Thoracic aorta (tissue), 2 donors: Measurements from ENCODE around the gene ERMARD. TPM values are rescaled to one million over a fixed set of nuclear protein-coding genes. Genes with fewer than 3 reads are reported as not detected.
A peak's percentile ranks its signal among the peaks of the same experiment; 100 is the strongest.

Experiments used
- ATAC-seq: fragments of 150-250 bp; one replicate; pipeline ENCODE4 v1.8.0; 2017; ENCODE audit warnings: low read depth; ENCODE audit not compliant: insufficient number of reproducible peaks, low FRiP score
- DNase-seq: peaks from one replicate; pipeline ENCODE4 v3.0.0-alpha.2; 2020; ENCODE audit warnings: low spot score
- H3K27ac ChIP-seq, 2 donors: fragments of 200-600 bp; sonication (generic); 1 replicate in 1 of 2; 2 replicates in 1 of 2; pipeline ENCODE4 v1.5.1; 2016; ENCODE audit warnings: mild to moderate bottlenecking in 2 of 2, moderate library complexity in 2 of 2
- H3K27me3 ChIP-seq: fragments of 200-600 bp; sonication (generic); replicated peaks from 2 replicates; pipeline ENCODE4 v1.6.0; 2016; ENCODE audit warnings: mild to moderate bottlenecking; ENCODE audit not compliant: insufficient read depth
- H3K36me3 ChIP-seq: fragments of 200-600 bp; sonication (generic); one replicate; pipeline ENCODE4 v1.5.1; 2016
- H3K4me1 ChIP-seq, 2 donors: fragments of 200-600 bp; sonication (generic); 1 replicate in 1 of 2; 2 replicates in 1 of 2; pipeline versions ENCODE4 v1.5.1 to v1.6.0; 2016; ENCODE audit warnings: low read depth in 2 of 2, mild to moderate bottlenecking in 1 of 2; ENCODE audit not compliant: control insufficient read depth in 1 of 2
- H3K4me3 ChIP-seq: fragments of 200-600 bp; sonication (generic); 2 replicates; pipeline ENCODE4 v1.5.1; 2016; ENCODE audit warnings: mild to moderate bottlenecking
- H3K9me3 ChIP-seq: fragments of 200-600 bp; sonication (generic); 2 replicates; pipeline ENCODE4 v1.5.1; 2016
- total RNA-seq, 2 donors: library from RNA; depleted of rRNA; stranded (reverse); fragments of >200 nt; gene quantifications; one replicate each; pipeline versions ENCODE4 v1.1.0 to v1.2.3, GENCODE V29; 2016
- TF ChIP-seq, protein P1 (sequence below): fragments of 200-600 bp; sonication (generic); IDR thresholded peaks from one replicate; pipeline ENCODE4 v1.5.1; 2019; ENCODE audit warnings: antibody characterized with exemption

The ERMARD gene
- total RNA-seq, 2 donors from 2014 or later, result 13.7 to 27.1 TPM

DNA sequence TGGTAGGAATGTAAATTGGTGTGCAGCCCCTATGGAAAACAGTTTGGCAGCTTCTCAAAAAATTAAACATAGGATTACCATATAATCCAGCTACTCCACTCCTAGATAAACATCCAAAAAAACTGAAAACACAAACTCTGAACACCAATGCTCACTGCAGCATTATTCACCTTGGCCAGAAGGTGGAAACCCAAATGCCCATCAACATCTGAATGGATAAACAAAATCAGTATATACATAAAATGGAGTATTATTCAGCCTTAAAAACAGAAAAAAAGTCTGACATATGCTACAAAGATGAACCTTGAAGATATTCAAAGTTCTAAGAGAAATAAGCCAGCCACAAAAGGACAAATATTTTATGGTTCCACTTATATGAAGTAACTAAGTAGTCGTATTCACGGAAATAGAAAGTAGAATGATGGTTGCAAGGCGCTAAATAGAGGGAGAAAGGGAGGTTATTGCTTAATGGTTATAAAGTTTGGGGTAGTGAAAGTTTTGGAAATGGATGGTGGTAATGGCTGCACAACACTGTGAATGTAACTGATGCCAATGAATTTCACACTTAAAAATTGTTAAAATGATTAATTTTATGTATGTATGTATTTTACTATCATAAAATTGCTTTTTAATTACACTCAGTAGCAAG is 31.1 kb upstream of the ERMARD start:
- peaks cover 22% of the 10 kb centered on the region in 2 donors for H3K4me1 ChIP-seq
- TF ChIP-seq, protein P1, sequence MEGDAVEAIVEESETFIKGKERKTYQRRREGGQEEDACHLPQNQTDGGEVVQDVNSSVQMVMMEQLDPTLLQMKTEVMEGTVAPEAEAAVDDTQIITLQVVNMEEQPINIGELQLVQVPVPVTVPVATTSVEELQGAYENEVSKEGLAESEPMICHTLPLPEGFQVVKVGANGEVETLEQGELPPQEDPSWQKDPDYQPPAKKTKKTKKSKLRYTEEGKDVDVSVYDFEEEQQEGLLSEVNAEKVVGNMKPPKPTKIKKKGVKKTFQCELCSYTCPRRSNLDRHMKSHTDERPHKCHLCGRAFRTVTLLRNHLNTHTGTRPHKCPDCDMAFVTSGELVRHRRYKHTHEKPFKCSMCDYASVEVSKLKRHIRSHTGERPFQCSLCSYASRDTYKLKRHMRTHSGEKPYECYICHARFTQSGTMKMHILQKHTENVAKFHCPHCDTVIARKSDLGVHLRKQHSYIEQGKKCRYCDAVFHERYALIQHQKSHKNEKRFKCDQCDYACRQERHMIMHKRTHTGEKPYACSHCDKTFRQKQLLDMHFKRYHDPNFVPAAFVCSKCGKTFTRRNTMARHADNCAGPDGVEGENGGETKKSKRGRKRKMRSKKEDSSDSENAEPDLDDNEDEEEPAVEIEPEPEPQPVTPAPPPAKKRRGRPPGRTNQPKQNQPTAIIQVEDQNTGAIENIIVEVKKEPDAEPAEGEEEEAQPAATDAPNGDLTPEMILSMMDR, result no peak
- no peaks in the 10 kb centered on the region for H3K27me3 ChIP-seq
- no peak for DNase-seq
- no peaks in the 10 kb centered on the region for H3K9me3 ChIP-seq
- H3K4me3 ChIP-seq, result no peak overlapping the region
- no peak for ATAC-seq
- H3K27ac ChIP-seq, result no peak overlapping the region
- peaks cover under 1% of the 10 kb centered on the region for H3K36me3 ChIP-seq

DNA sequence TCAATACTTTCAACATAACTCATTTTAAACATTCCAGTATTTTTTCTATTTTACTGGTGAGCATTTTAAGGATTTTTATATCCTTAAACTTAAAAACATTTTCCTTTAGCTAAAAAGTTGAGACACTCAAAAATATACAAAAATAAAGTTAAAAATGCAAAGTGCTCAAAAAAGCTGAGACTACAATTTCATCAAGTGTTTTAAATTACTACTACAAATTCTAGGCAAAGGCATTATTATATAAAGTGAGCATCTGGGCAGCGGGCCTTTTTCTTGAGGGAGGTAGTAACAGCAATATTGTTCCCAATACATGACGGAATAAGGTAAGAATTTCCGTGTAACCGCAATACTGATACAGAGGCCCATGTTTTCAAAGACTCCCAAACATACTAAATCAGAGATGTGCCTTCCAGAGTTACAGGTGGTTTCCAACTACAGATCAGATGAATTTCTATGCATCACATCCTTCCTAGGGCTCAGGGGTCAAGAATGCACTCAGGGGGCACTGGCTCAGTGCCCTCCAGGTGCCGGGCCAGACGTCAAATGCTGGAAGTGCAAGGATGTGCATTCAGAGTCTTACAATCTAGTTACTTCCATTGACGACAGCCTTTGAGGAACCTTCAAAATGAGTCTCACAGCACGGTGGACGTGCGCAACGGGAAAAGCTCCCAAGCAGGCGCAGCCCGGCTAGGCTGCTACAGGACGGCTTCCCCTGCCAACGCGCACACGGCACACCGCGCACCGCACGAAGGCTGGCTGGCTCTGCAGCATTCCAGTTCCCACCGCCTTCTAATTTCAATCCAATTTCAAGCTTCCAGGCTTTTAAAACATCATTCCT is 28.8 kb upstream of the ERMARD start:
- Histone ChIP-seq H3K36me3 (no peaks in the 10 kb centered on the region), H3K27ac (peak overlapping the region; percentile 86 to 89), H3K9me3 (no peaks in the 10 kb centered on the region), H3K27me3 (no peaks in the 10 kb centered on the region), H3K4me3 (peak overlapping the region; percentile 89), H3K4me1 (peaks cover 22% of the 10 kb centered on the region in 2 donors)
- TF ChIP-seq, protein P1, result no peak
- DNase-seq, result no peak
- ATAC-seq, result no peak

DNA sequence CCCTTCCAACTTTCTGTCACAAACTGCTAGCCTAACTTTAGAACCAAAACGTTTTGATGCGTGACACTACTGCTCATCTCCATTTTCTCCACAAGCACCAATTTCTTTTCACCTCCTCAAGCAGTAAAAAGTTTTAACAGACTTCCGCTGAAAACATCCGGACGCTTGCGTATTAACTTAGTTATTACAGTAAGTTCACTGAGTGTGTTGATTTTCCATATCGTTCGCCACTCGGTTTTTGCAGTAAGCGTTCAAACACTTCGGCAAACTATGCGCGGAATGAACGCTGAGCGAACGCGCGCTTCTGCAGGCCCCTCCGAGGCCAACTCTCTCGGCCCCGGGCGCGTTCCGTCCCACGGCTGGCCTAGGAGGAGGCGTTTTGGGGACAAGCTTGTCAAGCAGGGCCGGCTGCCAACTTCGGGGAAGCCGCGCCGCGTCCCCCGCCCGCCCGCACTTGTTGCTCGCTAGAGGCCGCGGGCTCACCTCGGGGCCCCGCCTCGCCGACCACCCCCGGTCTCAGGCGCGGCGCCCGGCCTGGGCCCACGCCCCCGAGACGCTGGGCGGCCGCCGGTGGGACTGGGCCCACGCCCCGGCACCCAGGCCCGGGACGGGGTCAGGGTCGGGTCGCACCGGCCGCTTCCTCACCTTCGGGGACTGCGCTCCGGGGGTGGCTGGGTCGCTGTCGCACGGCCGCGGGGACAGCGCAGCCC is 28.1 kb upstream of the ERMARD start:
- DNase-seq (peak; percentile 13), ATAC-seq (peak; percentile 21)

DNA sequence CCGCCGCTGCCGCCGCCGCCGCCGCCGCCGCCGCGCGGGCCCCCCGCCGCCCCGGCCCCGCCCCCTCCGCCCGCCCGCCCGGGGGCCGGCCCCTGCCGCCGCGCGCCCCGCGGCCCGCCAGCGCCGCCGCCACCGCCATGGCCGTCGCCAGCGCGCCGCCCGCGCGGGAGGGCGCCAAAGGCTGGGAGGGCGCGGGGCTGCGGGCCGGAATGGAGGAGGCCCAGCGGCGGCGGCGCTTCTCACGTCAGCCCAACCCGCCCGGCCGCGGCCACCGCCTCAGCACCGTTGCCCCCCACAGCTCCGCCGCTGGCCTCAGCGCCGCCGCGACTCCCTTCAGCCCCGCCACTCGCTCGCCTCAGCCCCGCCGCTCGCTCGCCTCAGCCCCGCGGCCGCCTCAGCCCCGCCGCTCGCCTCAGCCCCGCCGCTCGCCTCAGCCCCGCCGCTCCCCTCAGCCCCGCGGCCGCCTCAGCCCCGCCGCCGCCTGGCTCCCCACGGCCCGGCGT is 27.4 kb upstream of the ERMARD start:
- DNase-seq, result no peak
- TF ChIP-seq, protein P1, result no peak
- peak; percentile 11 for ATAC-seq

More for the DNA sequence above, 28.1 kb upstream of the ERMARD start:
- H3K36me3 ChIP-seq, result no peaks in the 10 kb centered on the region
- peak overlapping the region; percentile 86 to 89 for H3K27ac ChIP-seq
- H3K4me1 ChIP-seq, result peaks cover 22% of the 10 kb centered on the region in 2 donors
- H3K27me3 ChIP-seq, result no peaks in the 10 kb centered on the region
- H3K9me3 ChIP-seq, result no peaks in the 10 kb centered on the region
- H3K4me3 ChIP-seq, result peak overlapping the region; percentile 89
- TF ChIP-seq, protein P1, result no peak

More for the DNA sequence above, 27.4 kb upstream of the ERMARD start:
- Histone ChIP-seq H3K4me3 (peak overlapping the region; percentile 56), H3K4me1 (peaks cover 22% of the 10 kb centered on the region in 2 donors), H3K27ac (peak overlapping the region in 1 of 2 donors; percentile 52), H3K27me3 (no peaks in the 10 kb centered on the region), H3K36me3 (no peaks in the 10 kb centered on the region), H3K9me3 (no peaks in the 10 kb centered on the region)
